Measurements from ENCODE around the gene SPDYE5.
"Not testable (repeated sequence)": the region's sequence is repeated elsewhere in the genome, so short reads cannot be mapped to it uniquely, and the experiment has no call there.

SPDYE5 gene

GRCh38 chr7:75527224-75527722 lies 35.2 kb downstream of the SPDYE5 start:
- Histone ChIP-seq H3K9ac (ENCODE audit: low read depth, low read length) (peak overlapping the region; percentile 71), H3K36me3 (ENCODE audit: insufficient read depth, low read length) (peaks cover 15% of the 10 kb centered on the region)
- H3K9me3 ChIP-seq (ENCODE audit: control insufficient read depth, insufficient read depth, low read length); H3K4me1 ChIP-seq (ENCODE audit: insufficient read depth, low read length): not testable (repeated sequence)

- H3K9me3 ChIP-seq (ENCODE audit: control insufficient read depth, insufficient read depth, low read length), result no peaks in the 10 kb centered on the region
- no peak overlapping the region for H3K9ac ChIP-seq (ENCODE audit: low read depth, low read length)
- peaks cover 9% of the 10 kb centered on the region; the same call in 1 of the 2 replicates for H3K4me1 ChIP-seq (ENCODE audit: insufficient read depth, low read length)
- peaks cover 4% of the 10 kb centered on the region for H3K36me3 ChIP-seq (ENCODE audit: insufficient read depth, low read length)
Measured at GRCh38 chr7:75531359-75531821, 39.3 kb downstream of the SPDYE5 start.

GRCh38 chr7:75532639-75533038 lies 40.5 kb downstream of the SPDYE5 start:
- H3K4me1 ChIP-seq (ENCODE audit: insufficient read depth, low read length), result peaks cover 9% of the 10 kb centered on the region; the same call in 1 of the 2 replicates
- no peak overlapping the region for H3K9ac ChIP-seq (ENCODE audit: low read depth, low read length)
- peaks cover 11% of the 10 kb centered on the region for H3K36me3 ChIP-seq (ENCODE audit: insufficient read depth, low read length)
- no peaks in the 10 kb centered on the region for H3K9me3 ChIP-seq (ENCODE audit: control insufficient read depth, insufficient read depth, low read length)

GRCh38 chr7:75533926-75534325 lies 41.8 kb downstream of the SPDYE5 start:
- H3K36me3 ChIP-seq (ENCODE audit: insufficient read depth, low read length), result peaks cover 11% of the 10 kb centered on the region
- no peaks in the 10 kb centered on the region for H3K9me3 ChIP-seq (ENCODE audit: control insufficient read depth, insufficient read depth, low read length)
- H3K9ac ChIP-seq (ENCODE audit: low read depth, low read length), result no peak overlapping the region
- H3K4me1 ChIP-seq (ENCODE audit: insufficient read depth, low read length), result peaks cover 9% of the 10 kb centered on the region; the same call in 1 of the 2 replicates

GRCh38 chr7:75534727-75535307 lies 42.7 kb downstream of the SPDYE5 start:
- Histone ChIP-seq H3K4me1 (ENCODE audit: insufficient read depth, low read length) (peaks cover 9% of the 10 kb centered on the region; the same call in 1 of the 2 replicates), H3K9me3 (ENCODE audit: control insufficient read depth, insufficient read depth, low read length) (no peaks in the 10 kb centered on the region), H3K9ac (ENCODE audit: low read depth, low read length) (no peak overlapping the region), H3K36me3 (ENCODE audit: insufficient read depth, low read length) (peaks cover 11% of the 10 kb centered on the region)

- Histone ChIP-seq H3K9ac (ENCODE audit: low read depth, low read length) (no peak overlapping the region), H3K4me1 (ENCODE audit: insufficient read depth, low read length) (peaks cover 4% of the 10 kb centered on the region; the same call in 1 of the 2 replicates), H3K36me3 (ENCODE audit: insufficient read depth, low read length) (peaks cover 12% of the 10 kb centered on the region), H3K9me3 (ENCODE audit: control insufficient read depth, insufficient read depth, low read length) (no peaks in the 10 kb centered on the region)
Measured at GRCh38 chr7:75536491-75536890, 44.4 kb downstream of the SPDYE5 start.

- Histone ChIP-seq H3K36me3 (ENCODE audit: insufficient read depth, low read length) (peaks cover 16% of the 10 kb centered on the region), H3K9ac (ENCODE audit: low read depth, low read length) (no peak overlapping the region), H3K4me1 (ENCODE audit: insufficient read depth, low read length) (no peaks in the 10 kb centered on the region), H3K9me3 (ENCODE audit: control insufficient read depth, insufficient read depth, low read length) (no peaks in the 10 kb centered on the region)
Measured at GRCh38 chr7:75536940-75537538, 44.9 kb downstream of the SPDYE5 start.

GRCh38 chr7:75537731-75538130 lies 45.6 kb downstream of the SPDYE5 start:
- Histone ChIP-seq H3K4me1 (ENCODE audit: insufficient read depth, low read length) (no peaks in the 10 kb centered on the region), H3K9me3 (ENCODE audit: control insufficient read depth, insufficient read depth, low read length) (no peaks in the 10 kb centered on the region), H3K9ac (ENCODE audit: low read depth, low read length) (no peak overlapping the region), H3K36me3 (ENCODE audit: insufficient read depth, low read length) (peaks cover 17% of the 10 kb centered on the region)

GRCh38 chr7:75546237-75547015 lies 54.3 kb downstream of the SPDYE5 start:
- Histone ChIP-seq H3K9me3 (ENCODE audit: control insufficient read depth, insufficient read depth, low read length) (no peaks in the 10 kb centered on the region), H3K9ac (ENCODE audit: low read depth, low read length) (no peak overlapping the region), H3K36me3 (ENCODE audit: insufficient read depth, low read length) (peaks cover 23% of the 10 kb centered on the region), H3K4me1 (ENCODE audit: insufficient read depth, low read length) (no peaks in the 10 kb centered on the region)
